GM12875 (cell line): Measurements from ENCODE around the gene HRCT1.
"Not testable (repeated sequence)": the region's sequence is repeated elsewhere in the genome, so short reads cannot be mapped to it uniquely, and the experiment has no call there.

ENCODE experiments used
- H3K4me3 ChIP-seq: one replicate; pipeline ENCODE4 v1.5.1; 2011; ENCODE audit warnings: low read depth, low read length, control low read depth
- TF ChIP-seq, protein P1 (sequence below): IDR thresholded peaks from 2 replicates; pipeline ENCODE4 v1.5.1; 2011; ENCODE audit warnings: low read depth, mild to moderate bottlenecking, control low read depth, inconsistent platforms, low read length, moderate library complexity, borderline replicate concordance; ENCODE audit not compliant: insufficient read depth

Gene HRCT1

DNA sequence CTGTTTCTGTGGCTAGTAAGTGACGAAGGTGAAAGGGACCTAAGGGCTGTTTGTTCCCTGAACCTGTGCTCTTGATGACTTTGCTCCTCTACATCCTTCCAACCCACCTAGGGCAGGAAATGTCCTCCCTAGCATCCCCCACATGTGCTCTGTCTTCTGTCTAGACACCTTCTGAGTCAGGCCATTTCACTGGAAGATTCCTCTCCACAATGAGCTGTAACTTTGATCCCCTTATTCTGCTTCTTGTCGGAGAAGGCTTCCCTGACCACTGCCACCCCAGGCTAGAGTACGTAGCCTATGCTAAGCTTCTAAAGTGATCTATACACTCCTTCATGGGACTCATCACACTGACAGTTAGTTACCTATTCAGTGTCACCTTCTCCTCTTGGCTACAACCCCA lies 25.0 kb downstream of the HRCT1 start:
- TF ChIP-seq, protein P1, sequence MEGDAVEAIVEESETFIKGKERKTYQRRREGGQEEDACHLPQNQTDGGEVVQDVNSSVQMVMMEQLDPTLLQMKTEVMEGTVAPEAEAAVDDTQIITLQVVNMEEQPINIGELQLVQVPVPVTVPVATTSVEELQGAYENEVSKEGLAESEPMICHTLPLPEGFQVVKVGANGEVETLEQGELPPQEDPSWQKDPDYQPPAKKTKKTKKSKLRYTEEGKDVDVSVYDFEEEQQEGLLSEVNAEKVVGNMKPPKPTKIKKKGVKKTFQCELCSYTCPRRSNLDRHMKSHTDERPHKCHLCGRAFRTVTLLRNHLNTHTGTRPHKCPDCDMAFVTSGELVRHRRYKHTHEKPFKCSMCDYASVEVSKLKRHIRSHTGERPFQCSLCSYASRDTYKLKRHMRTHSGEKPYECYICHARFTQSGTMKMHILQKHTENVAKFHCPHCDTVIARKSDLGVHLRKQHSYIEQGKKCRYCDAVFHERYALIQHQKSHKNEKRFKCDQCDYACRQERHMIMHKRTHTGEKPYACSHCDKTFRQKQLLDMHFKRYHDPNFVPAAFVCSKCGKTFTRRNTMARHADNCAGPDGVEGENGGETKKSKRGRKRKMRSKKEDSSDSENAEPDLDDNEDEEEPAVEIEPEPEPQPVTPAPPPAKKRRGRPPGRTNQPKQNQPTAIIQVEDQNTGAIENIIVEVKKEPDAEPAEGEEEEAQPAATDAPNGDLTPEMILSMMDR, result no peak
- H3K4me3 ChIP-seq, result no peak overlapping the region

DNA sequence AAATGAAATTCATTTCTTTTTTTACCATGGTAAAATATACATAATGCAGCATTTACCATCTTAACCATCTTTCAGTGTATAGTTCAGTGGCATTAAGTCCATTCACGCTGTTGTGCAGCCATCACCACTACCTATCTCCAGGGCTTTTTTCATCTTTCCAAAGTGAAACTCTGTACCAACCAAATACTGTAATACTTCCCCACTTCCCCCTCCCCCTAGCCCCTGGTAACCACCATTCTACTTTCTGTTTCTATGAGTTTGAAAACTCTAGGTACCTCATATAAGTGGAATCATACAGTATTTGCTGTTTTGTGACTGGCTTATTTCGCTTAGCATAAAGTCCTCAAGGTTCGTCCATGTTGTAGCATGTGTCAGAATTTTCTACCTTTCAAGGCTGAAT lies 26.7 kb downstream of the HRCT1 start:
- TF ChIP-seq, protein P1, result no peak
- H3K4me3 ChIP-seq, result no peak overlapping the region

DNA sequence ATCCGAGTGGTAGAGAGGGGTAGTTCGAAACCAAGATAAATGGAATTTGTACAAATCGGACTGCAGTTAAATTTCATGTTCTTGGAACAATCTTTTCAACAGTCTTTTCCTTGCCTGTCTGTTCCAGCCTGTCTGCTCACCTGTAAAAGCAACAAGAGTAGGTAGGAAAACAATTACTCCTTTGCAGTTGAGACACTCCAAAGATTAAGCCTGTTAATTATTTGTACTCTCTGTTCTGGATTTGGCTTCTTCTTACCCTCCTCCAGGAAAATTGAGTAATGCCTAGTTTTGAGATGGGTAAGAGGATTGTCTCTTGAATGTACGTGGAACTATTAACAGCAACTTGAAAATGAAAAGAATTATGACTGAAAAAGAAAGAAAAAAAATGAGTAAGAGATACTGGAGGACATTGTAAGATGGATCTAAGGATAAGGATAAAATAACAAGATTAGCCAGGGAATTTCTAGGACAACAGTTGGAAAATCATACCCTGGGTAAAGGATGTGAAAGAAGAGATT lies 27.6 kb downstream of the HRCT1 start:
- TF ChIP-seq, protein P1, result no peak
- H3K4me3 ChIP-seq, result no peak overlapping the region

DNA sequence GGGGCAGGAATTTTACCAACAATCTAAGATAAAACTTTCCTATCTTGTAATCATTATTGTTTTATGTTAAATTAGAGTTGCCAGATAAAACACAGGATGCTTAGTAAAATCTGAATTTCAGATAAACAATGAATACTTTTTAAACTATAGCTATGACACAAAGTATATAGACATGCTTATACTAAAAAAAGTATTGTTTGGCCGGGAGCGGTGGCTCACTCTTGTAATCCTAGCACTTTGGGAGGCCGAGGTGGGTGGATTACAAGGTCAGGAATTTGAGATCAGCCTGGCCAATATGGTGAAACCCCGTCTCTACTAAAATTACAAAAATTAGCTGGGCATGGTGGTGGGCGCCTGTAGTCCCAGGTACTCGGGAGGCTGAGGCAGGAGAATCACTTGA lies 28.1 kb downstream of the HRCT1 start:
- H3K4me3 ChIP-seq, result not testable (repeated sequence)

DNA sequence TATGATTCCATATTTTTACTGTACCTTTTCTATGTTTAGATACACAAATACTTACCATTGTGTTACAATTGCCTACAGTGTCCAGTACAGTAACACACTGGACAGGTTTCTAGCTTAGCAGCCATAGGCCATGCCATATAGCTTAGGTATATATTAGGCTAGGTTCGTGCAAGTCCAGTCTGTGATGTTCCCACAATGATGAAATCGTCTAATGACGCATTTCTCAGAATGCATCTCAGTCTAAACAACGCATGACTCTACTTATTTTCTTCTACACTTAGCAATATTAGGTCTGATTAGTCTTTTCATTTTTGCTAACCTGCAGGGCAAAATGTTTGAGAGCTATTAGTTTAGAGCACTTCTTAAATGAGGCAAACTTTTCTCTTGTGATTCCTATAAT lies 29.3 kb downstream of the HRCT1 start:
- TF ChIP-seq, protein P1, result no peak
- H3K4me3 ChIP-seq, result no peak overlapping the region

DNA sequence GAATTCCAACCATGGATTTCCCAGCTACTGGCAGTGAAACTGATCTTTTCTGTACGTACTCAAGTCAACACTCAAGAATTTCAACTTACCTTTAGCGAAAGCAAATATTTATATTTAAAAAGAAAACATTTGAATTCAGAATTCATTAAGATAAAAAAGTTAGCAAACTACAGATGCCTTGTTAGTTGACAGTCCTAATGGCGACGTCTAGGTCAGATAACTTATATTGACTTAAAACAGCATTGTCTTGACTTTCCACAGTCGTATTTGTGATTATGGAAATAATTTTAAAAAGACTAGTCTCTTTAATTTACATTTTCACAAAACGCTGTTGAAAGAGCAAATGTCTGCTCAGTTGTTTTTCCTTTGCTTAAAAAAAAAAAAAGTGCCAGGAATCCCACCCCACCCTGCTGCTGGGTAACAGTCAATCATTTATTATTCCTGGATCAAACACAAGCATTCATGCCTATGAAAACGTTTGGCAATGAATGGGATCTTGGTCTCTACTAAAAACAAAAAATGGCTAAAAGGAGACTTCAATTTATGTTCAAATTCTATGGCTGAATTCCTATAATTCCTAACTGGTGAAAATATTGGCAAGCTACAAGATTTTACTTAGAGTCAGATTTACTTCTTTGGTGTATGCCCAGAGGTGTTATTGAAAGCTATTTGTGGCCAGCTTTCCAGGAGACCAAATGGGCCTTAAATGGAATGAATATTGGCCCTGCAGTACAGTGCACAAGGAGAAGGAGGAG lies 29.9 kb downstream of the HRCT1 start:
- TF ChIP-seq, protein P1, result no peak
- H3K4me3 ChIP-seq, result no peak overlapping the region

- TF ChIP-seq, protein P1, result no peak
- no peak overlapping the region for H3K4me3 ChIP-seq
These were observed 31.2 kb downstream of the HRCT1 start for GRCh38 chr9:35937227-35937626.
